PFSK-1 (cell line): ENCODE results near the gene ANKAR.

Experiments used
- FOXP2 ChIP-seq: optimal IDR thresholded peaks from 2 replicates; pipeline ENCODE3; 2011; ENCODE audit warnings: borderline replicate concordance, control low read depth, inconsistent platforms; ENCODE audit not compliant: insufficient read depth; ENCODE audit errors: extremely low read length, extremely low read depth
- POLR2AphosphoS5 ChIP-seq: IDR thresholded peaks from 2 replicates; pipeline ENCODE4 v1.6.1; 2012; ENCODE audit warnings: low read depth, mild to moderate bottlenecking, control low read depth, low read length, moderate library complexity
- SIN3A ChIP-seq: IDR thresholded peaks from 2 replicates; pipeline ENCODE4 v1.6.1; 2012; ENCODE audit warnings: mild to moderate bottlenecking, low read length, moderate library complexity, borderline replicate concordance; ENCODE audit not compliant: insufficient read depth
- TAF1 ChIP-seq: IDR thresholded peaks from 2 replicates; pipeline ENCODE4 v1.6.1; 2012; ENCODE audit warnings: low read length, control low read depth, borderline replicate concordance; ENCODE audit not compliant: insufficient read depth
- TF ChIP-seq, protein P1 (sequence below), 2 experiments: IDR thresholded peaks; 2 replicates each; pipeline versions ENCODE4 v1.6.1 to v1.8.0; 2011 to 2012; ENCODE audit warnings: low read depth in 2 of 2, low read length in 2 of 2, control low read depth in 1 of 2, inconsistent platforms in 1 of 2, mild to moderate bottlenecking in 1 of 2, moderate library complexity in 1 of 2; ENCODE audit not compliant: insufficient read depth in 1 of 2

ANKAR gene

DNA sequence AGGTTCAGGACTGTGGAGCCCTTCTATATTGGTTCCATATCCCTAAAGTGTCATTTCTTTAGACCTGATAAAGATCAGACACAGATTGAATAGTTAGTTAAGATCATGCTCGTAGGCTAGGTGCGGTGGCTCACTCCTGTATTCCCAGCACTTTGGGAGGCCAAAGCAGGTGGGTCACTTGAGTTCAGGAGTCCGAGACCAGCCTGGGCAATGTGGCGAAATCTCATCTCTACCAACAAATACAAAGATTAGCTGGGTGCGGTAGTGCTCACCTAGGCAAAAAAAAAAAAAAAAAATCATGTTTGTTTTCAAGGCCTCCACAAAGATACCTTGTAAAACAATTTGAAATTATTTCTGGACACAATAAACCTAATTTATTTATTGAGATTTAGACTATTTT lies 4.6 kb upstream of the ANKAR start:
- TF ChIP-seq TAF1: no peak
- TF ChIP-seq SIN3A: no peak
- no peak for TF ChIP-seq POLR2AphosphoS5
- TF ChIP-seq, protein P1, sequence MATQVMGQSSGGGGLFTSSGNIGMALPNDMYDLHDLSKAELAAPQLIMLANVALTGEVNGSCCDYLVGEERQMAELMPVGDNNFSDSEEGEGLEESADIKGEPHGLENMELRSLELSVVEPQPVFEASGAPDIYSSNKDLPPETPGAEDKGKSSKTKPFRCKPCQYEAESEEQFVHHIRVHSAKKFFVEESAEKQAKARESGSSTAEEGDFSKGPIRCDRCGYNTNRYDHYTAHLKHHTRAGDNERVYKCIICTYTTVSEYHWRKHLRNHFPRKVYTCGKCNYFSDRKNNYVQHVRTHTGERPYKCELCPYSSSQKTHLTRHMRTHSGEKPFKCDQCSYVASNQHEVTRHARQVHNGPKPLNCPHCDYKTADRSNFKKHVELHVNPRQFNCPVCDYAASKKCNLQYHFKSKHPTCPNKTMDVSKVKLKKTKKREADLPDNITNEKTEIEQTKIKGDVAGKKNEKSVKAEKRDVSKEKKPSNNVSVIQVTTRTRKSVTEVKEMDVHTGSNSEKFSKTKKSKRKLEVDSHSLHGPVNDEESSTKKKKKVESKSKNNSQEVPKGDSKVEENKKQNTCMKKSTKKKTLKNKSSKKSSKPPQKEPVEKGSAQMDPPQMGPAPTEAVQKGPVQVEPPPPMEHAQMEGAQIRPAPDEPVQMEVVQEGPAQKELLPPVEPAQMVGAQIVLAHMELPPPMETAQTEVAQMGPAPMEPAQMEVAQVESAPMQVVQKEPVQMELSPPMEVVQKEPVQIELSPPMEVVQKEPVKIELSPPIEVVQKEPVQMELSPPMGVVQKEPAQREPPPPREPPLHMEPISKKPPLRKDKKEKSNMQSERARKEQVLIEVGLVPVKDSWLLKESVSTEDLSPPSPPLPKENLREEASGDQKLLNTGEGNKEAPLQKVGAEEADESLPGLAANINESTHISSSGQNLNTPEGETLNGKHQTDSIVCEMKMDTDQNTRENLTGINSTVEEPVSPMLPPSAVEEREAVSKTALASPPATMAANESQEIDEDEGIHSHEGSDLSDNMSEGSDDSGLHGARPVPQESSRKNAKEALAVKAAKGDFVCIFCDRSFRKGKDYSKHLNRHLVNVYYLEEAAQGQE (IDR thresholded peaks at IDR 0.05; ENCODE audit: insufficient read depth in 1 of 2, low read depth in 2 of 2, low read length in 2 of 2): no peak
- TF ChIP-seq FOXP2: no peak

DNA sequence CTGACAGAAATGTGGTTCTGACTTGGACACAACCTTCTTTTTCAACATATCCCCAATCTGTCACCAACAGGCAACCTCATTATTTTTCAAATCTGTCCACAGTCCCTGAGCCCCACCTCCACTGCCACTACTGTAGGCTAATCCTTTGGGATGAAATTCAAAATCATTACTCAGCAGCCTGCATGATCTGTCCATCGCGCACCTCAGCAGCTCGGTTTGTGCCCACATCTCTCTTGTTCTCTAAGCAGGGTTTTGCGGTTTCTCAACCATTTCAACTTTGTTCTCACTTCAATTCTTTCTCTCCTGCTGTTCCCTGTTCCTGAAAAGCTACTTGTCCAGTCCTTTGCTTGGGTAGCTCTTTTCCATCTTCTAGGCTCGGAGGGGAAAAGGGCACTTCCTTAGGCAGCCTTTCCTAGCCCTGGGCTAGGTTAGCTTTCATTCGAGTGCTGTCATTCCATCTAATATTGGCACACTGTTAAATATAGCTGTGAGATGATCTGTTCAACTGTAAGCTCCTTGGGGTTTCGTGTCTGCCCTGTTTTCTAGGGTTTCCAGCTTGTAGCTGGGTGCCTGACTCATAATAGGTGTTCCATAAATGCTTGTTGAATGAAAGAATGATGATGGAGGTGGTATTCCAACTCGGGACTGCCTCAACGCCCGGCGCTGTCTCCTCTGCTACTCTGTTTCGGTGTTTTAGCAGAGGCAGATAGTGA lies 653 bp upstream of the ANKAR start:
- TF ChIP-seq FOXP2: no peak
- TF ChIP-seq POLR2AphosphoS5: no peak
- TF ChIP-seq, protein P1 (IDR thresholded peaks at IDR 0.05; ENCODE audit: insufficient read depth in 1 of 2, low read depth in 2 of 2, low read length in 2 of 2): no peak
- TF ChIP-seq TAF1: no peak

DNA sequence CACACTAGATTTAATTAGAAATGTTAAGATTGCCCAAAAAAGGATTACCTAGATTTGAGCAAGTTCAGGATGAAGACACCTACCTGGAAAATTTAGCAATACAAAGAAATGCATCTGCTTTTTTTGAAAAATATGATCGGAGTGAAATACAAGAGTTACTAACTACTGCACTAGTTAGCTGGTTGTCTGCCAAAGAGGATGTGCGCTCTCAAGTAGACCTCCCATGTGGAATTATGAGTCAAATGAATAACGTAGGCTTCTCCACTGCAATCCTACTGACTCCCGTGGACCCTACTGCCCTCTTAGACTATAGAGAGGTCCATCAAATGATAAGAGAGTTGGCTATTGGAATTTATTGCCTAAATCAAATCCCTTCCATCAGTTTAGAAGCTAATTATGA lies 2.0 kb downstream of the ANKAR start:
- no peak for TF ChIP-seq SIN3A
- TF ChIP-seq, protein P1 (IDR thresholded peaks at IDR 0.05; ENCODE audit: insufficient read depth in 1 of 2, low read depth in 2 of 2, low read length in 2 of 2): no peak
- TF ChIP-seq POLR2AphosphoS5: no peak
- TF ChIP-seq TAF1: no peak
- no peak for TF ChIP-seq FOXP2

DNA sequence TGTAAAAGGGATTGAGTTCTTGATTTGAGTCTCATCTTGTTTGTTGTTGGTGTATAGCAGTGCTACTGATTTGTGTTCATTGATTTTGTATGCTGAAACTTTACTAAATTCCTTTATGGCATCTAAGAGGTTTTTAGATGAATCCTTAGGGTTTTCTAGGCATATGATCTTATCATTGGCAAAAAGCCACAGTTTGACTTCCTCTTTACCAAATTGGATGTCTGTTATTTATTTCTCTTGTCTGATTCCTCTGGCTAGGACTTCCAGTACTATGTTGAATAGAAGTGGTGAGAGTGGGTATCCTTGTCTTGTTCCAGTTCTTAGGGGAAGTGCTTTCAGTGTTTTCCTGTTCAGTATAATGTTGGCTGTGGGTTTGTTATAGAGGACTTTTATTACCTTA lies 4.8 kb downstream of the ANKAR start:
- TF ChIP-seq, protein P1 (IDR thresholded peaks at IDR 0.05; ENCODE audit: insufficient read depth in 1 of 2, low read depth in 2 of 2, low read length in 2 of 2): no peak
- TF ChIP-seq FOXP2 (no peak), TAF1 (no peak), SIN3A (no peak), POLR2AphosphoS5 (no peak)

DNA sequence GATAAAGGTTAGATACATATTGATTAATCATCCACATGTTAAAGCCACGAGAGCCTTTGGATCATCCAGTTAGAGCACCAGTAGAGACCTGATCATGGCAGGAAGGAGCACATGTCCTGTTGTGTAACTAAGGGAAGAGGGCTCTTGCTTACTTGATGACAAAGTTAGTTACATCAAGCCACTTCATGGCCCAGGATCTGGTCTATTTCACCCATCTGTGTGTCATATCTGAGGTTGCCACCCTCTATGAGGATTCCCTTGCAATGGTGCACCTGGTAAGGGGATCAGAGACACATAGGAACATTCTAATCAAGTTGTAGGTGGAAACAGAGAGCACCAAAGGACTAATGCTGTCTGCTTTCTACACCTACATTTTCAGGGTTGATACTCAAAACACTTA lies 6.7 kb downstream of the ANKAR start:
- no peak for TF ChIP-seq FOXP2
- TF ChIP-seq POLR2AphosphoS5: no peak
- no peak for TF ChIP-seq SIN3A
- TF ChIP-seq, protein P1 (IDR thresholded peaks at IDR 0.05; ENCODE audit: insufficient read depth in 1 of 2, low read depth in 2 of 2, low read length in 2 of 2): no peak
